Epidermal melanocyte (primary cell): ENCODE data around the gene PTBP2.

Source experiments
- DNase-seq: peaks from one replicate; pipeline ENCODE4 v3.0.0; 2011; ENCODE audit warnings: low spot score; ENCODE audit not compliant: insufficient read length

Gene PTBP2

GRCh38 chr1:96820671-96821070, 99.1 kb downstream of the PTBP2 start:
- no peak for DNase-seq

GRCh38 chr1:96825231-96825630, 103.6 kb downstream of the PTBP2 start:
- no peak for DNase-seq

DNA sequence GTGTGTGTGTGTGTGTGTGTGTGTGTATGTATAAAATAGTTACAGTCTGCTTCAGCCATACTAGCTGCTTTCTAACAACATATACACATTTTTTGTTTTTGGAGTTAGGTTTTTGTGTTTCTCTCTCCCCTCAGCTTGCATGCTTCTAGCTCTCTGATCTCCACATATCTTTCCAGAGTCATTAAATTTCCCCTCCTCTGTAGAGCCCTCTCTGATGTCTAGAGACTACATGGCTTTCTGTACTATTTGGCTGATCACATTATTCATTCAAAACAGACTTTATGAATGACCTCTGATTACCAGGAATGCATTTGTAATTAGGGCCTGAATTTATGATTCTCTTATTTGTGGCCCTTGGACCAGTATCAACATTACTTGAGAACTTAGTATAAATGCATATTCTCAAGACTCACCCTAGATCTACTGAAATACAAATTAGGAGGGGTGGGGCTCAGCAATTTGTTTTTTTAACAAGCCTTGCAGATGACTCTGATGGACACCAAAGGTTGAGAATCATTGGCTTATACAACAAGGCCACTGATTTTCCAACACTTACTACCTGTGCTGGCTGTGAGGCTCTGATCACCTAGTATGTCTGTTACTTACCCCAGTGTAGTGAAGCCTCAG, 104.5 kb downstream of the PTBP2 start:
- no peak for DNase-seq

DNA sequence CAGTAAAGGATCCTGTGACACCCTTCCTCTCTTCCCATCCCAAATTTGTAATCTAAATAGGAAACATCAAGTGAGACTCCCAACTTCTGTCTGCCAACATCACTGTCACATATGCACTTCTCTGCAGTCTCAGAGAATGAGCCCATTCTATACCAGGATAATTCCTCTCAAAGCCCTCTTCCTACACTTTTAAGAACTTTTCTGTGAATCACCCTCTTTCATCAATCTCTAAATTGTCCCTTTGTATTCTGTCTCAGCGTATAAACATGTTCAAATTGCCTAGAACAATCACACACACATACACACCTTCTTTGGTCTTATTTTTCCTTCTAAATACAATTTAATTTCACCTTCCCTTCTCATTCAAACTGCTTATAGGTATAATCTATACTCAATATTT, 111.8 kb downstream of the PTBP2 start:
- DNase-seq: no peak

- no peak for DNase-seq
Measured at GRCh38 chr1:96834986-96835385, 113.4 kb downstream of the PTBP2 start.

GRCh38 chr1:96837057-96837780, 115.6 kb downstream of the PTBP2 start:
- no peak for DNase-seq

- DNase-seq: no peak
Measured at GRCh38 chr1:96837781-96838216, 116.2 kb downstream of the PTBP2 start.

GRCh38 chr1:96840396-96840795, 118.8 kb downstream of the PTBP2 start:
- DNase-seq: no peak

- DNase-seq: no peak
Measured at GRCh38 chr1:96842215-96842614, 120.6 kb downstream of the PTBP2 start.

- DNase-seq: no peak
Measured at GRCh38 chr1:96843196-96843595, 121.6 kb downstream of the PTBP2 start.

GRCh38 chr1:96843601-96844000, 122.0 kb downstream of the PTBP2 start:
- no peak for DNase-seq

DNA sequence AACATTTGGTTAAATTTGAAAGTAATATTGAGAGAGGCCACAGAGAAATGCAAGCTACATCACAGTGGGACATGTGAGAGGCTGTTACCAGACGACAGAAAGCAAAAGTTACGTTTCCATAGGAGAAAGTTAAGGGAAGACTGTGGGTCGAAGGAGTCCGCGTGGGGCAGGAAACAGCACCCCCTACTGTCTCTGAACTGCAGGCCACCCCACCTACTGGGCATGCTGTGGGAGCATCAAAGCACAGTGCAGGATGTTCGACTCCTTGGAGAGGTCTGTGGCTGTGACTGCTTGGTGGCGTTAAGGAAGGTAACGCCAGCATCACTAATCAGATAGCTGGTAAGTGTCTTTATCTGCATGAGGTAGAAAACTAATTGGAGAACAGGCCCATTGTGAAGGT, 123.9 kb downstream of the PTBP2 start:
- no peak for DNase-seq

- DNase-seq: no peak
Measured at GRCh38 chr1:96861836-96862235, 140.3 kb downstream of the PTBP2 start.

DNA sequence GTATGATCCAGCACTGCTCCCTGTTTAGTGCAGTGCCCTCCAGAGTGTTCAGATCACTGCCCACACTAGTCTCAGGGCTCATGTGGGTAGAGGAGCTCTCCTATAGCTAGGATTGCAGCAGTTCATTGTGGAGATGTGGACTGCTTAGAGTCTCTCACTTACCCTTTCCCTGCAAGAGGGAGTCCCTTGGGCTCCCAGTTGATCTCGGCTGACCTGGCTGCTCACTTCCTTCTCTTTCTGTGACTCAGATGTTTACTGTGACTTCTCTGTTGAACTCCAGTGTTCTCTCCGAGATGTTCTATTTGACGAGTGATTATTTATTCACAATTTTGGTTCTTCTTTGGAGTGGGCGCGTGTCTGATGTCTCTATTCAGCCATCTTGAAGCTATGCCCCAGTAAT, 141.9 kb downstream of the PTBP2 start:
- DNase-seq: no peak
